Measurements from ENCODE around the gene KCTD3.

The KCTD3 gene

GRCh38 chr1:215557504-215557903 lies 9.6 kb upstream of the KCTD3 start:
- no peak for DNase-seq

GRCh38 chr1:215557992-215558626 lies 9.0 kb upstream of the KCTD3 start:
- no peak for DNase-seq

- peak; percentile 62 for DNase-seq
These were observed 591 bp downstream of the KCTD3 start for GRCh38 chr1:215567491-215568298.

- DNase-seq, result peak; percentile 55
These were observed 1.2 kb downstream of the KCTD3 start for GRCh38 chr1:215568299-215568692.

- no peak for DNase-seq
These were observed 3.1 kb downstream of the KCTD3 start for GRCh38 chr1:215569986-215570824.

GRCh38 chr1:215581896-215582295 lies 14.8 kb downstream of the KCTD3 start:
- DNase-seq, result no peak

- DNase-seq, result no peak
These were observed 16.2 kb downstream of the KCTD3 start for GRCh38 chr1:215583185-215583749.

GRCh38 chr1:215584389-215584788 lies 17.3 kb downstream of the KCTD3 start:
- DNase-seq, result no peak

- no peak for DNase-seq
These were observed 22.7 kb downstream of the KCTD3 start for GRCh38 chr1:215589650-215590435.

GRCh38 chr1:215590779-215591491 lies 23.8 kb downstream of the KCTD3 start:
- DNase-seq, result no peak

- DNase-seq, result peak; percentile 12
These were observed 27.5 kb downstream of the KCTD3 start for GRCh38 chr1:215594640-215595039.

- peak; percentile 73 for DNase-seq
These were observed 28.1 kb downstream of the KCTD3 start for GRCh38 chr1:215595231-215595630.

- peak; percentile 15 for DNase-seq
These were observed 30.9 kb downstream of the KCTD3 start for GRCh38 chr1:215597961-215598360.

GRCh38 chr1:215599418-215600074 lies 32.4 kb downstream of the KCTD3 start:
- peak; percentile 74 for DNase-seq

GRCh38 chr1:215600258-215600792 lies 33.2 kb downstream of the KCTD3 start:
- no peak for DNase-seq

- no peak for DNase-seq
These were observed 33.8 kb downstream of the KCTD3 start for GRCh38 chr1:215600867-215601266.

- DNase-seq, result no peak
These were observed 34.2 kb downstream of the KCTD3 start for GRCh38 chr1:215601276-215601675.

GRCh38 chr1:215603319-215603718 lies 36.2 kb downstream of the KCTD3 start:
- no peak for DNase-seq

- DNase-seq, result no peak
These were observed 38.0 kb downstream of the KCTD3 start for GRCh38 chr1:215605011-215605621.

- DNase-seq, result no peak
These were observed 38.9 kb downstream of the KCTD3 start for GRCh38 chr1:215606036-215606435.
